ENCODE data around the gene PRKD2.

- TF ChIP-seq SIN3A (IDR thresholded peaks at IDR 0.05; ENCODE audit: borderline replicate concordance, insufficient read depth, low read length) (no peak), POLR2AphosphoS5 (IDR thresholded peaks at IDR 0.05; ENCODE audit: low read depth, low read length) (no peak)
Observed at GRCh38 chr19:46716672-46717033, 261 bp downstream of the PRKD2 start.

Data from PFSK-1 (cell line).